Measurements from ENCODE around the gene XRCC3.
A peak's percentile ranks its signal among the peaks of the same experiment; 100 is the strongest.

Gene XRCC3

GRCh38 chr14:103715052-103716000 lies at the start of gene XRCC3, which contains the start of gene ZFYVE21:
Gene XRCC3 (minus strand): TSS chr14:103715451. CDS start chr14:103711087, 4,364 bp downstream.
Gene ZFYVE21 (plus strand): TSS chr14:103715810. CDS start chr14:103715842, 32 bp downstream.
- DNase-seq: peak; percentile 99

GRCh38 chr14:103763730-103764488 lies 48.7 kb upstream of the XRCC3 start:
- no peak for DNase-seq

- DNase-seq: no peak
Measured at GRCh38 chr14:103762541-103762940, 47.3 kb upstream of the XRCC3 start.

- DNase-seq: no peak
Measured at GRCh38 chr14:103762036-103762435, 46.8 kb upstream of the XRCC3 start.

- no peak for DNase-seq
Measured at GRCh38 chr14:103758059-103758776, 43.0 kb upstream of the XRCC3 start.

GRCh38 chr14:103755060-103755459 lies 39.8 kb upstream of the XRCC3 start:
- no peak for DNase-seq

GRCh38 chr14:103753774-103754173 lies 38.5 kb upstream of the XRCC3 start:
- DNase-seq: no peak

- DNase-seq: no peak
Measured at GRCh38 chr14:103749860-103750259, 34.6 kb upstream of the XRCC3 start.

GRCh38 chr14:103749452-103749851 lies 34.2 kb upstream of the XRCC3 start:
- no peak for DNase-seq

- no peak for DNase-seq
Measured at GRCh38 chr14:103748534-103748857, 33.2 kb upstream of the XRCC3 start.

GRCh38 chr14:103746701-103747100 lies 31.4 kb upstream of the XRCC3 start:
- DNase-seq: no peak

GRCh38 chr14:103745424-103745823 lies 30.2 kb upstream of the XRCC3 start:
- no peak for DNase-seq

GRCh38 chr14:103744621-103745395 lies 29.6 kb upstream of the XRCC3 start:
- no peak for DNase-seq

- no peak for DNase-seq
Measured at GRCh38 chr14:103743691-103744090, 28.4 kb upstream of the XRCC3 start.

GRCh38 chr14:103742499-103743255 lies 27.4 kb upstream of the XRCC3 start:
- DNase-seq: no peak

GRCh38 chr14:103741876-103742275 lies 26.6 kb upstream of the XRCC3 start:
- no peak for DNase-seq

GRCh38 chr14:103740991-103741689 lies 25.9 kb upstream of the XRCC3 start:
- DNase-seq: no peak

- DNase-seq: no peak
Measured at GRCh38 chr14:103739793-103740501, 24.7 kb upstream of the XRCC3 start.

- DNase-seq: no peak
Measured at GRCh38 chr14:103739466-103739792, 24.2 kb upstream of the XRCC3 start.

- no peak for DNase-seq
Measured at GRCh38 chr14:103738701-103739451, 23.6 kb upstream of the XRCC3 start.
